LHCN-M2 (cell line): ENCODE data around the gene IFNL1. TPM values are rescaled to one million over a fixed set of nuclear protein-coding genes. Genes with fewer than 3 reads are reported as not detected.
"Not testable (repeated sequence)": the region's sequence is repeated elsewhere in the genome, so short reads cannot be mapped to it uniquely, and the experiment has no call there.

Source experiments
- DNase-seq: peaks from one replicate; pipeline ENCODE4 v3.0.0-alpha.2; 2012; ENCODE audit warnings: low read depth
- total RNA-seq: library from RNA; depleted of rRNA; stranded (reverse); fragments of >200 nt; gene quantifications from 2 replicates; pipeline ENCODE4 v1.2.3, GENCODE V29; 2014

The IFNL1 gene
- total RNA-seq, 1 experiment from 2014 or later, result not detected

DNA sequence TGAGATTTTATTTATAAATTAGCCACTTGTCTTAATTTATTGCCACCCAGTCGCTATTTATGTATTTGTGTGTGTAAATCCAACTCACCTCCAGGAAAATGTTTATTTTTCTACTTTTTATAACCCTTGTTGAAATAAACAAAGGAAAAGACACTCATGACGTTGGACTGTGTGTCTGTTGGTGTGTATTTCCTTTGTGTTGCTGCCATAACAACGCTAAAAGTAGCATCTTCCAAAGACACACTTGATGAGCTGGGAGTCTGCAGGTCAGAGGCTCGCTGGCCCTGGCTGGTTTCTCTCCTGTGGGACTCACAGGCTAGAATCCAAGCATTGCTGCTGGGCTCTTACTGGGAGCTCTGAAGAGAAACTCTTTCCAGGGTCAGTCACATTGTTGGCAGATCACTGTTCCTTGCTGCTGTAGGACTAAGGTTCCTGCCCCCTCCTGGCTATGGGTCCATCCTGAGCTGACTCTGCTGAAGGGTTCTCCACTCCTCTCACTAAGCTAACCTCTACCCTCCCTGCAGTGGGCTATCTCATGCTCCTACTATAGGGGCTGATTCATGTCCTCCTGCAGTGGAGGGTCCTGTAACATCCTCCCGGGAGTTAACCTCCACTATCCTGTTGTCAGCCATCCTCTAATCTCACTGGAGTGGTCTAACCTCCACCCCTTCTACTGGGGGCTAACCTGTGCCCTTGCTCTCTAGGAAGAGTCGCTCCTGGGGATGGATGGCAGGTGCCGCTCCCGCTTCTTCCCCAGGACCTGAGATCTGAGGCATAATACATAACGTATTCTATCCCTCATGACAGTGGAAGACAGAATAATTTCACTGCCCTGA, 26.0 kb upstream of the IFNL1 start:
- DNase-seq, result no peak

DNA sequence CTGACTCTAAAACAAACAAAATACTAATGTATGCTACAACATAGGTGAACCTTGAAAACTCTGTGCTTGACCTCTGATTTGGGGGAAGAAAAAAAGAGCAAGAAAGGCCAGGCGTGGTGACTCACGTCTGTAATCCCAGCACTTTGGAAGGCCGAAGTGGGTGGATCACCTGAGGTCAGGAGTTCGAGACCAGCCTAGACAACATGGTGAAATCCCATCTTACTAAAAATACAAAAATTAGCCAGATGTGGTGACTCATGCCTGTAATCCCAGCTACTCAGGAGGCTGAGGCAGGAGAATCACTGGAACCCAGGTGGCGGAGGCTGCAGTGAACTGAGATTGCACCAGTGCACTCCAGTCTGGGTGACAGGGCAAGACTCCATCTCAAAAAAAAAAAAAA, 22.3 kb upstream of the IFNL1 start:
- DNase-seq, result not testable (repeated sequence)

GRCh38 chr19:39275578-39275977, 20.6 kb upstream of the IFNL1 start:
- no peak for DNase-seq

GRCh38 chr19:39276740-39277139, 19.5 kb upstream of the IFNL1 start:
- no peak for DNase-seq

GRCh38 chr19:39277598-39277997, 18.6 kb upstream of the IFNL1 start:
- DNase-seq, result no peak

- no peak for DNase-seq
Measured at GRCh38 chr19:39282021-39282420, 14.2 kb upstream of the IFNL1 start.

GRCh38 chr19:39284032-39284431, 12.2 kb upstream of the IFNL1 start:
- DNase-seq, result no peak

DNA sequence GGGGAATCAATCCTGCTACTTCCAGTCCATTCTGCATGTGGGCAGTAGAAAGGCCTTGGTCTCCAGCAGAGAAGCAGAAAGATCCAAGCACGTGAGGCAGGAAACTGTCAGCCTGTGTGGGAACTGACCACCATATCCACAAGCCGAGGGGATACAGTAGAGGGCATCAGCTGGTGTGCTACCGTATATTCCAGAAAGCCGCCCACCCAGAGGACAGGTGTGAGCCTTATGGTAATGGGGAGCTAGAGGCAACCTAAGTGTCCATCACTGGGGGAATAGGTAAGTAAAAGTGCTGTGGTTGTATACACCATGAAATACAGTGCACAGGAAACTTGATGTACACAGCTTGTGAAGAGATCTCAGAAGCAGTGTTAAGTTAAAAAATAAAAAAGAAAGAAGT, 2.8 kb upstream of the IFNL1 start:
- no peak for DNase-seq

DNA sequence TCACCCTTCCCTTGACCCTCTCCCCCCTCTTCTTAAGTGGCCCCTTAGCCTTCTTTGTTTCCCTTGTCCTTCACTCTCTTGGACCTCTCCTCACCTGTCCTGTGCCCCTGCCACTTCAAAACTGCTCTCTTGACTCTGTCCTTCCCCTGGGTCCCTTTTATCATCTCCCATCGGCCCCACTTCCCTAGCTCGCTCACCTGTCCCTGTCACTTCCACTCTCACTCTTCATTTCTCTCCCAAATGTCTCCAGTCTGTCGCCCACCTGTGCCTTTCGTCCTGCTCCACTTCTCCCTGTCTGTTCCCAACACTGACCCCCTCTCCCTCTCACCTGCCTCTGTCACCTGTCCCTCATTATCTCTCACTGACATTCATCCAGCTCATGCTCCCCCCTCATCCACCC, 699 bp downstream of the IFNL1 start:
- no peak for DNase-seq

GRCh38 chr19:39297931-39298634, 1.9 kb downstream of the IFNL1 start:
- DNase-seq, result no peak

DNA sequence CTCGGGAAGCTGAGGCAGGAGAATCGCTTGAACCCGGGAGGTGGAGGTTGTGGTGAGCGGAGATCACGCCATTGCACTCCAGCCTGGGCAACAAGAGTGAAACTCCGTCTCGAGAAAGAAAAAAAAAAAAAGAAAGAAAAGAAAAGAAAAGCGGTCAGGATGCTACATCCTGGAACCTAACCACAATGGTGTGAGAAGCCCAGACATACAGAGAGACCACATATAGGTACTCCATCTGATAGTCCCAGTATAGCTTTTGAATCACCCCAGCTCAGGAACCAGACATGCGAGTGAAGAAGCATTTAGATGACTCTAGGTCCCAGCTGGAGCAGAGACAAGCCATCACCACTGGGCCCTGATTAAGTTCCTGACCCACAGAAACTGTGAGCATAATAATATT, 3.2 kb downstream of the IFNL1 start:
- no peak for DNase-seq

DNA sequence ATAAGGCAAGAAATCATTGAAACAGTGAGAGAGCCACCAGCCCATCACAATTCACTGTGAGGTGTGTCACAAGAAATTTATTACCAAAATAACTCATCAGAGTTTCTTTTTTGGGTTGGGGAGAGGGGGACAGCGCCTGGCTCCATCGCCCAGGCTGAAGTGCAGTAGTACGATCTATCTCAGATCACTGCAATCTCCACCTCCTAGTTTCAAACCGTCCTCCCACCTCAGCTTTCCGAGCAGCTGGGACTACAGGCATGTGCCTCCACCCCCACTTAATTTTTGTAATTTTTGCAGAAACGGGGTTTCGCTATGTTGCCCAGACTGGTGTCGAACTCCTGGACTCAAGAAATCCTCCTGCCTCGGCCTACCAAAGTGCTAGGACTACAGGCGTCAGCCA, 3.6 kb downstream of the IFNL1 start:
- no peak for DNase-seq

DNA sequence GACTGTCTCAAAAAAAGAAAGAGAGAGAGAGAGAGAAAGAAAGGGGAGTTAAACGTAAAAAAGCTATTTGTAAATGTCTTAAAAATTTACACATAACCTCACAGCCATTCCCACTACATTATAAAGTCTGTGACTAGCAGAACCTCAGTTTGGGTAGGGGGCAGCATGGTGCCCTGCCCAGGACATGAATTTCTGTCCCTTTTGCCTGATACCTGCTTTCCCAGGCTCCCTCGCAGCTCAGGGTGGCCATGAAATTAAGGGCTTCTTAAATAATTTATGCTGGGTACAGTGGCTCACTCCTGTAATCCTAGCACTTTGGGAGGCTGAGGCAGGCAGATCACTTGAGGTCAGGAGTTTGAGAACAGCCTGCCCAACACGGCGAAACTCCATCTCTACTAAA, 4.8 kb downstream of the IFNL1 start:
- no peak for DNase-seq

- no peak for DNase-seq
Measured at GRCh38 chr19:39301562-39301961, 5.4 kb downstream of the IFNL1 start.

DNA sequence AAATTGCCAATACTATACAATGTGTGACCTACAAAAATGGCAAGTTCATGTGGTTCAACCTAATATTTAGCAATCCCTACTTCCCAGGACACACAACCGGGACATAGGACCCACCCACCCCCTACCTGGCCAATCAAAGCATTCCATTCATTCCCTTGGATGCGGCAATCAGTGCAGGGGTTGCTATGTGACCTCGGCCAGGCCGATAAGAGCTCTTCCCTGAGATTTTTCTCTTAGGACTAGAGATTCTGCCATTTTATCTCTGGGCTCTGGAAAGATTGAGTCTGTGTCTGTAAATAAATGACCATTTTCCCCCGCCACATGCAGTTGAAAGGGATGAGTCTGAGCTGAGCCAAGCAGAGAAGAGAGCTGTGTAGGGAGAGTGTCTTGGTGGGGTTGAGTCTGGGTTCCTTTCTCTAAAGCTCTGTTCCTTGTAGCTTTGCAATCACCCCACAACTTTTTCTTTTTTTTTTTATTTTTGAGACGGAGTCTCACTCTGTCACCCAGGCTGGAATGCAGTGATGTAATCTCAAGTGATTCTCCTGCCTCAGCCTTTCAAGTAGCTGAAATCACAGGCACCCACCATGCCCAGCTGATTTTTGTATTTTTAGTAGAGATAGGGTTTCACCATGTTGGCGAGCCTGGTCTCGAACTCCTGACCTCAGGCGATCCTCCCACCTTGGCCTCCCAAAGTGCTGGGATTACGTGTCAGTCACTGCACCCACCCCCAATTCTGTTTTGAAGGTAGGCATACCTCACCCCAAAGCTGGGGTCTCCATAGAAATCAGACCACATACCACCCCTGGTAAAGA, 7.4 kb downstream of the IFNL1 start:
- no peak for DNase-seq

DNA sequence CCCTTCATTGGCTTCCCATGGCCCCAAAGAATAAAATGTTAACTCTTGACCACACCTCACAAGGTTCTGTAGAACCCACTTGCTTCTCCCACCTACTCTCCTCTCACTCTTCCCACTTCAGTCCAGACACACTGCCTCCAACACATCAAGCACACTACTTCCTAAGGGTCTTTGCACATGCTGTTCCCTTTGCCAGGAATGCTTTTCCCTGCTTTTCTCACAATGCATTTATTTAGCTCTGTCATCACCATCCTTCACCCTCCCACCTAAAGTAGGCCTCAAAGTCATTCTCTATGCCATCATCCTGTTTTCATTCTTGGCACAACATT, 7.9 kb downstream of the IFNL1 start:
- DNase-seq, result no peak

DNA sequence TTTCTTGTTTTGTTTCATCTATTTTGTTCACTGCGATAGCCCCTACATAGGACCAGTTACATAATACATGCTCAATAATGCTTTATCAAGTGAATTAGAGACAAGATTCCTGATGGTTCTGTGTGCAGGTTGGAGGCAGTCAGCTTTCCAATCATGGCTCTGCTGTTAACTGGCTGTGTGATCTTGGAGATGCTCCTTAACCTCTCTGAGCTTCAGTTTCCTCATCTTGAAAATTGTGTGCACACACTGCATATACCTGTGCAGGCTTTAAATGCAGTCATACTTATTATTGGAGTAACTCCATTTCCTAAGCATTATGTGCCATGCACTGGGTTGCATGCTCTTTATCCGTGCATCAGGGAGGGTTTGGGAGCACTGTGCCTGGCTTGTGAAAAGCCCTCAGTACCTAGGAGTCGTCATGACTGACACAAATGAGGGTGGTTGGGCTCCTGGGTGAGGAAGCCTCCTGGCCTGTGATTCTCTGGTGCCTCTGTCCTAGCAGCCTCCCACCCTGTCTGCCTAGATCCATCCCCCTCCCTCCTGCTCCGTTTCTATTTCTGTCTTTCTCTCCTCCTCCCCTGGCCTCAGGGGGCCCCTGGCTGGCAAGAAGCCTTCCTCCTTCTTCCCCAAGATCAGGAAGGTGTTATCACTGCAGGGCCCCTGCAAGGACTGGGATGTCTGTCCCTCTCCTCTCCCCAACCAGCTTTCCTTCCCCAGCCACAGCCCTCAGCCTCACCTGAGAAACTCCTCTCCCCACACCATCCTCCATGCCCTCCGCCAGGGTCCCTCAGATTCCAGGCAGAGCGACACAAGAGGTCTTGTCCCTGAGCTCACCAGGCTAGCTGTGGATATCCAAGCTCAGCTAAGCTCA, 8.7 kb downstream of the IFNL1 start:
- no peak for DNase-seq

DNA sequence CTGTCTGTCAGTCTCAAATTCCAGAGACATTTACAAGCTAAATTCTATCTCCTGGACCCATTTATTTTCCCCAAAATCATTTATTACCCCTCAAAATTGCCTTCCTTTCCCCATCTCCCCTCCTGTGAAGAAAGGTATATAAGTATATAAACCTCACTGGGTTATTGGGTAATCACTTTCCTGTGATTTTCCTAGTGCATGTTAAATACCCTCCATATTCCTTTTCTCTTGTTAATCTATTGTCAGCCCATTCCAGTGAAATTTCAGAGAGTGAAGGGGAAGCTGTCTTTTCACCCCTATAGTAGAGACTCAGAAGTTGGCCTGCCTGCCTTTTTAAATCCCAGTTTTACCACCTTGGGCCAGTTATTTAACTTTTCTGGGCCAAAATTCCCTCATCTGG, 9.9 kb downstream of the IFNL1 start:
- DNase-seq, result no peak

DNA sequence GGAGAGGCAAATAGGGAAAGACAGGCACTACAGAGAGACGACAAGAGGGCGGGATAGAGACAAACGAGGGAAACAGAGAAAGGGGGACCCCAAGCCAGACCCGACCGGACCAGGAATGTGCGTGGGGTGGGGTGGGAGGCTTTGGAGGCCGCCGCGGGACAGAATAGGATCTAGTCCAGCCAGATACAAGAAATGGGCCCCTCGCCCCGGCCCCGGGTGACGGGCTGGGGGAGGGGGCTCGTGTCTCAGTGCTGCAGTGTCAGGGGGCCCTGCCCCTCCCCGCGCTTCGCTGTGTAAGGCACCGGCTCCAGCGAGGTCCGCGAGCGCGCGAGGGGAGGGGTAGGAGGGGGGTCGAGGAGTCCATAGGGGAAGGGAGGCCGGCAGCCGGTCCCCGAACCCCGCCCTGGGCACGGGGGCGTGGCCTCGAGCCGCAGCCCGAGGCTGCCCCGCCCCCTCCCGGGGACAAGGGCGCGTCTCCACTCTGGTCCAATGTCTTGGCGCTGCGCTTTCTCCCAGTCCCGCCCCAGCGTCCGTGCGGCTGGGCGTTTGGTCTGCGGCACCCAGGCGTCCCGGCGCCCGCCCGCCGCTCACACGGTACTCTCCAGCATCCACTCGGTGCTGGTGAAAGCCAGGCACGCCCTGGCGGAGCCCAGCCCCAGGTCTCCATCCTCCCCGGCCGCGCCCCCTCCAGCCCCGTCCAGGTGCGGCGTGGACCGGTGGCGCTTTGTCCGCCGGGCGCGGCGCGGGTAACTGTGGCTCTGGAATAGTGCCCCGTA, 11.0 kb downstream of the IFNL1 start:
- DNase-seq, result no peak

DNA sequence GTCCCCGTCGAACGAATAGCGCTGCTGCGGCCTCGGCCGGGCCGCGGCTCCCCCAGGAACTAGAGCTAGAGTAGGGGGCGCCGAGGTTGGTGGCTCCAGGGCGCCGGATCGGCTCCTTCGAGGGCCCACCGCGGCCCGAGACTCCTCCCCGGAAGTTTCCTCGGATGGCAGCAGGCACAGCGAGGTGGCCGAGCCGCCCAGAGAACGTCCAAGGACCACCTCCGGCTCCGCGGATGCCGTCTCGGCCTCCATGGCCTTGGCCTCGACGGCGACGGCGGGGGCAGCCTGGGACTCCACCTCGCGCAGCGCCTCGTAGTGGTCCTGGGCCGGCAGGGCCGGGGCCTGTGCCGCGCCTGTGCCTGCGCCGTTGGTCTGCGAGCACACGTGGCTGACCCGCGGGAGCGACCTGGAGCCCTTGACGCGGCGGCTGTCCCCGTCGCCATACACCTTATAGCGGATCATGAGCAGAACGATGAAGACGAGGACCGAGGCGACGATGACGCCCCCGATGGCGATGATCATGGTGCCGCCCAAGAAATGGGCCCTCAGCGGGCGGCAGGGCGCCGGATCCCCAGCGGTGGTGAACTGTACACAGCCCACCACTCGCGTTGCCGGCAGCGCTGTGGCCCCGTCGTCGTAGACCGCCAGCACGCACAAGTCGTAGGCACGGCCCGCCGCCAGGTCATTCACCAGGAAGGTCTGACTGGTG, 11.8 kb downstream of the IFNL1 start:
- no peak for DNase-seq
